Loucy (cell line): ENCODE data around the gene PNMA6F.
A peak's percentile ranks its signal among the peaks of the same experiment; 100 is the strongest.

Experiments
- H2AFZ ChIP-seq: fragments of 200-600 bp; sonication (generic); 2 replicates; pipeline ENCODE4 v1.6.0; 2016; ENCODE audit warnings: antibody characterized with exemption, mild to moderate bottlenecking, low read length, moderate library complexity
- H3F3A ChIP-seq: fragments of 200-600 bp; 2 replicates; pipeline ENCODE4 v1.6.0; 2016; ENCODE audit warnings: antibody characterized with exemption, low read depth, mild to moderate bottlenecking
- H3K27me3 ChIP-seq: fragments of 200-600 bp; sonication (generic); 2 replicates; pipeline ENCODE4 v1.6.1; 2014; ENCODE audit warnings: low read length, mild to moderate bottlenecking; ENCODE audit not compliant: insufficient read depth, poor library complexity, severe bottlenecking
- H3K36me3 ChIP-seq: fragments of 200-600 bp; sonication (generic); 2 replicates; pipeline ENCODE4 v1.6.1; 2016; ENCODE audit warnings: low read length; ENCODE audit not compliant: insufficient read depth
- H3K4me1 ChIP-seq: fragments of 200-600 bp; sonication (generic); 2 replicates; pipeline ENCODE4 v1.5.1; 2014; ENCODE audit warnings: low read length, mild to moderate bottlenecking; ENCODE audit not compliant: insufficient read depth, poor library complexity, severe bottlenecking
- H3K4me2 ChIP-seq: fragments of 200-600 bp; sonication (generic); 2 replicates; pipeline ENCODE4 v1.6.0; 2014; ENCODE audit warnings: antibody characterized with exemption, low read length, low read depth, mild to moderate bottlenecking; ENCODE audit not compliant: poor library complexity, severe bottlenecking
- H3K4me3 ChIP-seq: fragments of 200-600 bp; sonication (generic); 2 replicates; pipeline ENCODE4 v1.5.1; 2014; ENCODE audit warnings: low read length, mild to moderate bottlenecking, mixed read lengths; ENCODE audit not compliant: poor library complexity, severe bottlenecking
- H3K79me2 ChIP-seq: fragments of 200-600 bp; sonication (generic); 2 replicates; pipeline ENCODE4 v1.6.1; 2014; ENCODE audit warnings: low read length; ENCODE audit not compliant: insufficient read depth
- H3K9ac ChIP-seq: fragments of 200-600 bp; sonication (generic); 2 replicates; pipeline ENCODE4 v1.6.0; 2014; ENCODE audit warnings: mild to moderate bottlenecking, low read depth, low read length, moderate library complexity; ENCODE audit not compliant: poor library complexity, severe bottlenecking
- H3K9me2 ChIP-seq: fragments of 200-600 bp; sonication (generic); replicated peaks from 2 replicates; pipeline ENCODE4 v1.6.1; 2016; ENCODE audit warnings: low read depth, low read length, mixed read lengths
- H3K9me3 ChIP-seq: fragments of 200-600 bp; sonication (generic); 2 replicates; pipeline ENCODE4 v1.6.1; 2014; ENCODE audit warnings: mild to moderate bottlenecking, antibody characterized with exemption, low read length, low read depth; ENCODE audit not compliant: insufficient read depth
- H4K20me1 ChIP-seq: fragments of 200-600 bp; sonication (generic); 2 replicates; pipeline ENCODE4 v1.6.0; 2014; ENCODE audit warnings: antibody characterized with exemption, low read length, mild to moderate bottlenecking; ENCODE audit not compliant: insufficient read depth, poor library complexity, severe bottlenecking
- EZH2phosphoT487 ChIP-seq: fragments of 200-600 bp; IDR thresholded peaks from 2 replicates; pipeline ENCODE4 v1.6.1; 2018; ENCODE audit warnings: antibody characterized with exemption, mild to moderate bottlenecking, moderate library complexity, borderline replicate concordance
- TF ChIP-seq, protein P1 (sequence below): fragments of 200-600 bp; sonication (generic); conservative IDR thresholded peaks from 2 replicates; pipeline ENCODE4 v1.5.1; 2014; ENCODE audit warnings: mild to moderate bottlenecking, antibody characterized with exemption, low read length

The PNMA6F gene

DNA sequence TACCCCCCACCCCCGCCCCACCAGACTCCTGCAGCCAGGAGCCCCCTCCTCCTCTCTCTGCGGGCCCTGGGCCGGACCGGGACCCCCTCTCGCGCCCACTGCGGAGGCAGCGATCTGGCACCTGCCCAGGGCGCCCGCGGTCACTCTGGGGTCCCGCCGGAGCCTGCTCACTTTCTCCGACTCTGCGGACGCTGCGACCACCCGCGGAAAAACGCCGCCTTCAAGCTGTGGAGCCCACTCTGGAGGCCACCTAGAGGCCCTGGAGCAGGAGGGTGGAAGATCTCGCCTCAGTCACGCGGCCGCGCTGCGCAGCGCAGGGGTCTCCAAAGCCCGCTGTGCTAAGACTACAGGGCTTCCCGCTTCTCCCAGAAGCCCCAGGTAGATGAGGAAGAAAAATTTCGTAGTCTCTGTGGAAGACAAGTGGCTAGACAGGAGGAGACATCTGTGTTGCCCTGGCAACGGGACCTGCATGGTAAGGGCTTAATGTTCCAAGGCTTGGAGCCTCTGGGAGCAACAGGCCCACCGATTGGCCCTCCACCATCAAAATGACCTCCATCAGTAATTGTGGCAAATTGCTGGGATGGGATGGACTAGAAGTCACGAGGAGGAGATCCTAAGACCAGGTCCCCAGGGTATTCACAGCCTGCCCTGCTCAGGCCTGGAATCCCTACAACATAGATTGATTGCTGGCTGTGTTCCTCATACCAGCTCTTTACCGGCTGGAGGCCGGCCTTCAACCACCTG, at the start of gene PNMA6F:
TSS of gene PNMA6F (minus strand) at position 387 of the 744 bp plus-strand sequence. CDS start 1,093 bp downstream, outside the sequence.
- no peaks in the 10 kb centered on the region for H3K4me1 ChIP-seq
- H3K9me3 ChIP-seq, result no peaks in the 10 kb centered on the region
- H3K36me3 ChIP-seq, result no peaks in the 10 kb centered on the region
- H3K27me3 ChIP-seq, result no peaks in the 10 kb centered on the region
- H3K9me2 ChIP-seq, result no peaks in the 10 kb centered on the region
- H4K20me1 ChIP-seq, result no peaks in the 10 kb centered on the region
- no peak within 1 kb of the TSS for H3K4me3 ChIP-seq
- no peak within 1 kb of the TSS for H3K9ac ChIP-seq
- no peaks in the 10 kb centered on the region for H3F3A ChIP-seq
- TF ChIP-seq, protein P1, sequence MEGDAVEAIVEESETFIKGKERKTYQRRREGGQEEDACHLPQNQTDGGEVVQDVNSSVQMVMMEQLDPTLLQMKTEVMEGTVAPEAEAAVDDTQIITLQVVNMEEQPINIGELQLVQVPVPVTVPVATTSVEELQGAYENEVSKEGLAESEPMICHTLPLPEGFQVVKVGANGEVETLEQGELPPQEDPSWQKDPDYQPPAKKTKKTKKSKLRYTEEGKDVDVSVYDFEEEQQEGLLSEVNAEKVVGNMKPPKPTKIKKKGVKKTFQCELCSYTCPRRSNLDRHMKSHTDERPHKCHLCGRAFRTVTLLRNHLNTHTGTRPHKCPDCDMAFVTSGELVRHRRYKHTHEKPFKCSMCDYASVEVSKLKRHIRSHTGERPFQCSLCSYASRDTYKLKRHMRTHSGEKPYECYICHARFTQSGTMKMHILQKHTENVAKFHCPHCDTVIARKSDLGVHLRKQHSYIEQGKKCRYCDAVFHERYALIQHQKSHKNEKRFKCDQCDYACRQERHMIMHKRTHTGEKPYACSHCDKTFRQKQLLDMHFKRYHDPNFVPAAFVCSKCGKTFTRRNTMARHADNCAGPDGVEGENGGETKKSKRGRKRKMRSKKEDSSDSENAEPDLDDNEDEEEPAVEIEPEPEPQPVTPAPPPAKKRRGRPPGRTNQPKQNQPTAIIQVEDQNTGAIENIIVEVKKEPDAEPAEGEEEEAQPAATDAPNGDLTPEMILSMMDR, result no peak
- TF ChIP-seq EZH2phosphoT487, result no peak
- H3K4me2 ChIP-seq, result no peak within 1 kb of the TSS
- no peak within 1 kb of the TSS for H2AFZ ChIP-seq
- H3K79me2 ChIP-seq, result no peaks in the 10 kb centered on the region

GRCh38 chrX:153371256-153371655, 49.7 kb upstream of the PNMA6F start:
- H3K9me3 ChIP-seq, result no peaks in the 10 kb centered on the region

GRCh38 chrX:153370293-153371055, 48.9 kb upstream of the PNMA6F start:
- TF ChIP-seq, protein P1, result no peak
- no peak for TF ChIP-seq EZH2phosphoT487
- H3K4me2 ChIP-seq, result peak overlapping the region; percentile 31
- no peaks in the 10 kb centered on the region for H3K79me2 ChIP-seq

More at GRCh38 chrX:153371256-153371655, 49.7 kb upstream of the PNMA6F start:
- TF ChIP-seq, protein P1, result no peak
- no peak for TF ChIP-seq EZH2phosphoT487
- H3F3A ChIP-seq, result no peaks in the 10 kb centered on the region
- H3K27me3 ChIP-seq, result no peaks in the 10 kb centered on the region
- H3K4me1 ChIP-seq, result peaks cover 15% of the 10 kb centered on the region
- H3K9me2 ChIP-seq, result no peaks in the 10 kb centered on the region
- H3K4me3 ChIP-seq, result no peak overlapping the region
- H3K4me2 ChIP-seq, result peak overlapping the region; percentile 31
- peak overlapping the region; percentile 49 for H2AFZ ChIP-seq
- no peaks in the 10 kb centered on the region for H3K79me2 ChIP-seq
- no peak overlapping the region for H3K9ac ChIP-seq
- no peaks in the 10 kb centered on the region for H4K20me1 ChIP-seq
- H3K36me3 ChIP-seq, result no peaks in the 10 kb centered on the region

More at GRCh38 chrX:153370293-153371055, 48.9 kb upstream of the PNMA6F start:
- peak overlapping the region; percentile 49; the same call in 1 of the 2 replicates for H2AFZ ChIP-seq
- no peaks in the 10 kb centered on the region for H3F3A ChIP-seq
- H3K36me3 ChIP-seq, result no peaks in the 10 kb centered on the region
- no peaks in the 10 kb centered on the region for H3K9me2 ChIP-seq
- peaks cover 15% of the 10 kb centered on the region for H3K4me1 ChIP-seq
- H4K20me1 ChIP-seq, result no peaks in the 10 kb centered on the region
- no peak overlapping the region for H3K9ac ChIP-seq
- no peaks in the 10 kb centered on the region for H3K9me3 ChIP-seq
- H3K4me3 ChIP-seq, result no peak overlapping the region
- H3K27me3 ChIP-seq, result no peaks in the 10 kb centered on the region
